ENCODE data around the gene ADGRG4. TPM values are rescaled to one million over a fixed set of nuclear protein-coding genes. Genes with fewer than 3 reads are reported as not detected.

The ADGRG4 gene
- total RNA-seq, 1 experiment from 2014 or later: not detected

DNA sequence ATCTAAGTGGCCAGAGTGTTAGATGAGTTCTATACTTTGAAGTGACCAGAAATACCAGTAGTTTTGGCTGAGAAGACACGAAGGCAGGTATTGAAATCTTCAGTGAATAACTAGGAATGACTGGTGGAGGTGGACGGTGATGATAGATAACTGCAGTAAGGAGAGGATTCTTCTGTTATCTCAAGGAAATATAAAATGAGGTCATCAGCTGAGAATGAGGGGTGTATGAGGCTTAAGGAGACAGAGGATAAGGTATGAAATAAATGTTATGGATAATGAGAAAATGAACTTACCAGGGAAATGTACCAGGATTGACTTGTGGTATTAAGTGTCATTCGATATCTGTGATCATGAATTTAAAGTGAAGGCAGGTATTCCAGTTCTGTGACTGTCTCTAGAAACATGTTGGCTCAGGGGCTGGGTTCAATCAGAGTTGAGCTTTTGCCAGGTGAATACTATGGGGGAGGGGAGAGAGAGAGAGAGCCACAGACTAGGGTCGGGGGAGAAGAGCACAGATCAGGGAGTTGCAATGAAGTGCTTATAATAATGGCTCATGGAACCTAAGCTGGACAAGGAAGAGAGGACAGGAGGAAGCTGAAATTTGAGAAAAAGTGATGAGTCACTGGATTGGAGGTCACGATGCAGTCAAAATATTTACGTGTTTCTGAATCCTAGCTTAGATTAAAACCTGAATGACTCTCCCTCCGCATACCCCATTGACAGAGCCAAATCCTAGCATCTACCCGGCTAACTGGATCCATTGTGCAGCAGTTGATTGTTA is 149.5 kb downstream of the ADGRG4 start:
- no peaks in the 10 kb centered on the region; the same call in 1 of the 2 replicates for H3K27me3 ChIP-seq (ENCODE audit: control insufficient read depth, insufficient read depth, low read length)
- BruUV-seq (replicated peaks): no TSS peak
- no peaks in the 10 kb centered on the region for H3K4me1 ChIP-seq (ENCODE audit: control insufficient read depth, insufficient read depth, low read length)
- TF ChIP-seq REST (IDR thresholded peaks at IDR 0.05; ENCODE audit: insufficient read depth in 1 of 2, low read depth in 2 of 2, low read length in 1 of 2): no peak
- no peak for TF ChIP-seq TCF7L2 (IDR thresholded peaks at IDR 0.05; ENCODE audit: low read depth, low read length)
- TF ChIP-seq POLR2AphosphoS5 (IDR thresholded peaks at IDR 0.05; ENCODE audit: low read depth, low read length): no peak
- no peaks in the 10 kb centered on the region for H3K36me3 ChIP-seq (ENCODE audit: control insufficient read depth, insufficient read depth, low read length)
- DNase-seq (ENCODE audit: low read depth, low spot score) (no peak), ATAC-seq (no peak)
- in situ Hi-C loops (cut with HindIII; ENCODE audit: low pct_unique_long_range_greater_than_20kb, low sequenced_read_pairs) (no loop called here), intact Hi-C loops (cut with micrococcal nuclease; ENCODE audit: unreplicated experiment) (no loop called here)
- ChIA-PET POLR2A (no interaction called here), CTCF (no interaction called here)
- no peak overlapping the region for H3K27ac ChIP-seq (ENCODE audit: low read length)
- H3K9me3 ChIP-seq (ENCODE audit: control insufficient read depth, insufficient read depth, low read depth, low read length): no peaks in the 10 kb centered on the region
- H3K4me3 ChIP-seq (ENCODE audit: low read depth in 2 of 2, low read length in 2 of 2): no peak overlapping the region

- BruUV-seq (replicated peaks): no TSS peak
- POLR2A ChIA-PET: no interaction called here
- intact Hi-C loops (cut with micrococcal nuclease; ENCODE audit: unreplicated experiment): no loop called here
- TF ChIP-seq TCF7L2 (IDR thresholded peaks at IDR 0.05; ENCODE audit: low read depth, low read length) (no peak), CTCF (IDR thresholded peaks at IDR 0.05) (no peak), POLR2AphosphoS5 (IDR thresholded peaks at IDR 0.05; ENCODE audit: low read depth, low read length) (no peak), SIN3A (IDR thresholded peaks at IDR 0.05; ENCODE audit: borderline replicate concordance, insufficient read depth, low read depth, low read length) (no peak), REST (IDR thresholded peaks at IDR 0.05; ENCODE audit: insufficient read depth in 1 of 2, low read depth in 2 of 2, low read length in 1 of 2) (no peak)
- no peaks in the 10 kb centered on the region for H3K36me3 ChIP-seq (ENCODE audit: control insufficient read depth, insufficient read depth, low read length)
- CTCF ChIA-PET: interaction anchor here (0.6 kb wide), 1 partner anchor 17 kb away, joined by 12 read pairs; no protein-coding TSS in a partner anchor
- in situ Hi-C loops (cut with HindIII; ENCODE audit: low pct_unique_long_range_greater_than_20kb, low sequenced_read_pairs): no loop called here
- DNase-seq (ENCODE audit: low read depth, low spot score) (no peak), ATAC-seq (no peak)
- no peaks in the 10 kb centered on the region; the same call in none of the 2 replicates for H3K27me3 ChIP-seq (ENCODE audit: control insufficient read depth, insufficient read depth, low read length)
- H3K9me3 ChIP-seq (ENCODE audit: control insufficient read depth, insufficient read depth, low read depth, low read length): no peaks in the 10 kb centered on the region
- no peak overlapping the region for H3K27ac ChIP-seq (ENCODE audit: low read length)
- no peak overlapping the region for H3K4me3 ChIP-seq (ENCODE audit: low read depth in 2 of 2, low read length in 2 of 2)
- no peaks in the 10 kb centered on the region for H3K4me1 ChIP-seq (ENCODE audit: control insufficient read depth, insufficient read depth, low read length)
Measured at GRCh38 chrX:136452614-136453013, 151.9 kb downstream of the ADGRG4 start.
